LNCAP (cell line): ENCODE results near the gene DYRK3.

Source experiments
- CTCF ChIP-seq: fragments of 450-650 bp; IDR thresholded peaks from 2 replicates; pipeline ENCODE4 v1.5.1; 2017; ENCODE audit warnings: mild to moderate bottlenecking

The DYRK3 gene

GRCh38 chr1:206635080-206635977, at the start of gene DYRK3:
TSS of gene DYRK3 (plus strand) at chr1:206635536. CDS start at chr1:206635704, 168 bp downstream.
- no peak for TF ChIP-seq CTCF

GRCh38 chr1:206586501-206587445, 48.6 kb upstream of the DYRK3 start:
- no peak for TF ChIP-seq CTCF

DNA sequence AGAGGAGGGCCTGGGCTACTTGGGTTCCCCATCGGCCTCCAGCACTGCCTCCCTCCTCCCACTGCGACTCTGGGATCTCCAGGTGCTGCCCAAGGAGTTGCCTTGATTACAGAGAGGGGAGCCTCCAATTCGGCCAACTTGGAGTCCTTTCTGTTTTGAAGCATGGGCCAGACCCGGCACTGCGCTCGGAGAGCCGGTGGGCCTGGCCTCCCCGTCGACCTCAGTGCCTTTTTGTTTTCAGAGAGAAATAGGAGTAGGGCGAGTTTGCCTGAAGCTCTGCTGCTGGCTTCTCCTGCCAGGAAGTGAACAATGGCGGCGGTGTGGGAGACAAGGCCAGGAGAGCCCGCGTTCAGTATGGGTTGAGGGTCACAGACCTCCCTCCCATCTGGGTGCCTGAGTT, 47.4 kb upstream of the DYRK3 start:
- no peak for TF ChIP-seq CTCF

GRCh38 chr1:206588492-206588891, 46.8 kb upstream of the DYRK3 start:
- no peak for TF ChIP-seq CTCF

GRCh38 chr1:206589206-206589605, 46.1 kb upstream of the DYRK3 start:
- no peak for TF ChIP-seq CTCF

DNA sequence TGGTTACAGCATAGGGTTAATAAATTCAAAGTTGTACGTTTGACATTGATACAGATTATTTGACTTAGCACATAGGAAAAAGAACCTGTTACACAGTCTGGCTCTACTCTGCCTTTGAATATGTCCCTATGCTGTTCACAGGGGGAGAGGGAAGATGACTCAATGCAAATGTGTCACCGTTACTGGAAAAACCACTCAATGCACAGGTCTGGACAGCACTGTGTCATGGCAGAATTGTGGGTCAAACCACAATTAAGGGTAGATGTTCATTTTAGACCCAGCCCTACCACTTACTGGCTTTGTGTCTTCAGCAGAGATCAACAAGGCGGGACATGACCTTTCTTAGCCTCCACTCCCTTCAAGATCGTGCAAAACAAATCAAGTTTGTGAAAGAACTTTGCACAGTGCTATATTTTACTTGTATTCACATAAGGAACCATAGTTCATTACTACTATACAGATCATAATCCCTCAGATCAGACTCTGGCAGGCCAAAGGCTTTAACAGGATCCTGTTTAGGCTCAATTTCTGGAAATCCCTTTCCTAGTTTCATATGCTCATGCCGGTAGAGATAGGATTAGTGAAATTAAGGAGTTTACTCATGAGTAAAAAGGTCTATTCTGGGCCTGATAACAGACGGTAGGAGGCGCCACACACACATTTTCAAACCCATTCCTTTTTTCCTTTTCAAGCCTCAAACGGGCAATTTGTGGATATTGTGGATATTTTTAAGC, 45.1 kb upstream of the DYRK3 start:
- TF ChIP-seq CTCF, result peak; percentile 36

DNA sequence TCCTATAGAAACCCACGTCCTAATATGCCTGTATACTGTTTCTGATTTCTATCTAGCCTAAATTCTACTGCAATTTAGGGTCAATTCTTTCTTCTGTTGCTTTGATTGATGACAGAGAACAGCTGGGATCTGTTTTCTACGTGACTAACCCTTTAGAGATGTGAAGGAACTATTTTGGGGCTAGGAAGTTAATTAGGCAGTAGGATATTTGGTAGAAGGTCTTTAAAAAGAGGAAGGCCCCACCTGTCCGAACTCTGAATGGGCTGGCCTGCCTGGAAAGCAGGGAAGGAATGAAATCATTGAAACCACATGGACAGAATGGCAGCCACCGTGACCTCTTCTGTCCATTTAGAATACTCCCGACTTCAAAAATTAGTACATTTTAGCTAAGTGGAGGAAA, 44.1 kb upstream of the DYRK3 start:
- TF ChIP-seq CTCF, result no peak
